Effector CD4-positive, alpha-beta T cell (primary cell): ENCODE results near the gene GPBP1.
"Not testable (repeated sequence)": the region's sequence is repeated elsewhere in the genome, so short reads cannot be mapped to it uniquely, and the experiment has no call there.

ENCODE experiments used
- DNase-seq: peaks from one replicate; pipeline ENCODE4 v3.0.0-alpha.2; 2020

Gene GPBP1

DNA sequence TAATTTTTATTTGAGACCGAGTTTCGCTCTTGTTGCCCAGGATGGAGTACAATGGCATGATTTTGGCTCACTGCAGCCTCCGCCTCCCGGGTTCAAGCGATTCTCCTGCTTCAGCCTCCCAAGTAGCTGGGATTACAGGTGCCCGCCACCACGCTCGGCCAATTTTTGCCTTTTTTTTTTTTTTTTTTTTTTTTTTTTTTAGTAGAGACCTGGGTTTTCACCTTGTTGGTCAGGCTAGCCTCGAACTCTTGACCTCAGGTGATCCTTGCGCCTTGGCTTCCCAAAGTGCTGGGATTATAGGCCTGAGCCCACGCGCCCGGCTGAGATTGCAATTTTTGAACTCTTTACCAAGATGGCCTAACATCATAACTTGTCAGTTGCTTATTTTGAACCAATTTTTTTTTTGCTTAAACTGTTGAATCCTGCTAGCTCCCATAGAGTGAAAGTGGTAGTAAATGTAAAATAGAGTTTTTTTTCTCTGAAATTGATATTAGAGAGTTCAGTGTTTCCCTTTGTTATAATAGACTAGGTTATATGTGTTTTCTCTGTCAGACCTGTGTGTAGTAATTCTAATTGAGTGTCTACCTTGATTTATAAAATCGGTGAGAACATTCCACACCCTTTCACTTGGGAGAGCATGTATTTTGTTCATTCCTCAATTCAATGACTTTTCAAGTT, 3.8 kb downstream of the GPBP1 start:
- no peak for DNase-seq

DNA sequence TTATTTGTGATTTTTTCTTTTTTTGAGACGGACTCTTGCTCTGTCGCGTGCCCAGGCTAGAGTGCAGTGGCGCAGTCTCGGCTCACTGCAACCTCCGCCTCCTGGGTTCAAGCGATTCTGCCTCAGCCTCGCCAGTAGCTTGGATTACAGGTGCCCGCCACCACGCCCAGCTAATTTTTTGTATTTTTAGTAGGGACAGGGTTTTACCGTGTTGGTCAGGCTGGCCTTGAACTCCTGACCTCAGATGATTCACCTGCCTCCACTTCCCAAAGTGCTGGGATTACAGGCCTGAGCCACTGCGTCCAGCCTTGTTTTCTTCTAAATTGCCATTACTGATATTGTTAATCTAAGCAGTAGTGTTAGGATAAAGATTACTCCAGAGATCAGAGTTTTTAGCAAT, 4.4 kb downstream of the GPBP1 start:
- not testable (repeated sequence) for DNase-seq

DNA sequence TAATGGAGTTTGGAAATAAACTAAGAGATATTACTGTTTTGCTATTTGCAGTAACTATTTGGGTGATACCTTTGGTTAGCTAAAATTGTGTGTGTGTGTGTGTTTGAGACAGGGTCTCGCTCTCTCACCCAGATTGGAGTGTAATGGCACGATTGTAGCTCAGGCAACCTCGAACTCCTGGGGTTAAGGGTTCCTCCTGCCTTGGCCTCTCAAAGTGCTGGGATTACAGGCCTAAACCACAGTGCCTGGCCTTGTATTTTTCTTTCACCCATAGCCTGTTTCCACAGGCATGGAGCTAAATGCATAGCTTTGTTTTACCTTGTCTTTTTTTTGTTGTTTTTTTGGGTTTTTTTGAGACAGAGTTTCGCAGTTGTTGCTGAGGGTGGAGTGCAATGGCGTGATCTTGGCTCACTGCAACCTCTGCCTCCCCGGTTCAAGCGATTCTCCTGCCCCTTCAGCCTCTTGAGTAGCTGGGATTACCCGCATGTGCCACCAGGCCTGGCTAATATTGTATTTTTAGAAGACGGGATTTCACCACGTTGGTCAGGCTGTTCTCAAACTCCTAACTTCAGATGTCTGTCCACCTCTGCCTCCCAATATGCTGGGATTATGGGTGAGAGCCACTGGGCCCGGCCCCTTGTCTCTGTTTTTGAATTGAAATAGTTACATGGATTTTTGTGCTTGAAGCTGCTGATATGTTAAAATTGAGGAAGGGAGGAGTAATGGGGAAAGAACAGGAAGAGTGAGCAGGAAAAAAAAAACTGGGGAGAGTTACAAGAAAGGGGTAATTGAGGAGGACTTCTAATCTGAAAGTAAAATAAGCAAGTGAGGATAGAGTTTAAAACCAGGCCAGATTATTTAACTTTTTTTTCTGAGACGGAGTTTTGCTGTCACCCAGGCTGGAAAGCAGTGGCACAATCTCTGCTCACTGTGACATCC, 5.7 kb downstream of the GPBP1 start:
- DNase-seq: no peak

DNA sequence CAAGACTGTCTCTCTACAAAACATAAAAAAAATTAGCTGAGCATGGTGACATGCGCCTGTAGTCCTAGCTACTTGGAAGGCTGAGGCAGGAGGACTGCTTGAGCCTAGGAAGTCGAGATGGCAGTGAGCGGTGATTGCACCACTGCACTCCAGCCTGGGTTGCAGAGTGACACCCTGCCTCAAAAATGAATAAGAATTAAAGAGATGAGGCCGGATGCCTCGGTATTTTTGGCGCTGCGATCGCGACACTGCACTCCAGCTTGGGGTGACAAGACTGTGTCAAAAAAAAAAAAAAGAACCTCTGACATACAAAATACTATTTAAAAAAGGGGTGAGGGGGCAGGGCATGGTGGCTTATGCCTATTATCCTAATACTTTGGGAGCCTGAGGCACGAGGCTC, 7.3 kb downstream of the GPBP1 start:
- no peak for DNase-seq

DNA sequence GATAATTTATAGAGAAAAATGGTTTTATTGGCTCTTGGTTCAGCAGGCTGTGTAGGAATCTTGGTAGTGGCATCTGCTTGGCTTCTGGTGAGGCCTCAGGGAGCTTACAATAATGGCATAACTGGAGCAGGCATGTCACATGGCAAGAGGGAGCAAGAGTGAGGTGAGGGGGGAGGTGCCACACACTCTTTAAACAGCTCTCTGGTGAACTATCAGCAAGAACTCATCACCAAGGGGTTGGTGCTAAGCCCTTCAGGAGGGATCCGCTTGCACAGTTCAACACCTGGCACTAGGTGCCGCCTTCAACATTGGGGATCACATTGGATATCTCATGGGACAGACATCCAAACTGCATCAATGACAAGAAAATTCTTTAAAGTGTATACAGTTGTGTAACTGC, 10.5 kb downstream of the GPBP1 start:
- no peak for DNase-seq

DNA sequence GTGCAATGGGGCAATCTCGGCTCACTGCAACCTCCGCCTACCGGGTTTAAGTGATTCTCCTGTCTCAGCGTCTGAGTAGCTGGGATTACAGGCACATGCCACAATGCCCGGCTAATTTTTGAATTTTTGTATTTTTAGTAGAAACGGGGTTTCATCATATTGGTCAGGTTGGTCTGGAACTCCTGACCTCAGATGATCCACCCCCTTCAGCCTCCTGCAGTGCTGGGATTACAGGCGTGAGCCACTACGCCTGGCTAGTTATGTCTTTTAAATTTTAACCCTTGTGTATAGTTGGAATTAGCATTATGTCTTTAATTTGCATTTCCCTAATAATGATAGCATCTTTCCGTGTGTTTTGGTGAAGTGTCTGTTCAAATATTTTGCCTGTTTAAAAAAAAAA, 11.5 kb downstream of the GPBP1 start:
- DNase-seq: no peak

DNA sequence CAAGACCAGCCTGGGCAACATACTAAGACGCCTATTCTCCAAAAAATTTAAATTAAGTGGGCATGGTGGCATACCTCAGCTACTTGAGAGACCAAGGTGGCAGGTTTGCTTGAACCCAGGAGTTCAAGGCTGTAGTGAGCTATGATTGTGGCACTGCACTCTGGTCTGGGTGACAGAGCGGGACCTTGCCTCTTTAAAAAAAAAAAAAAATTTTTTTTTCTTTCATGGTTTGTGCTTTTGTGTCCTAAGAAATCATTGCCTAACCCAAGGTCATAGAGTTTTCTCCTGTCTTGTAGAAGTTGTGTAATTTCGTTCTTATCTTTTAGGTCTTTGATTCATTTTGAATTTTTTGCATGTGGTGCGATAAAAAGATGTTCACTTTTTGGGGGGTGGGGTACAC, 12.3 kb downstream of the GPBP1 start:
- DNase-seq: no peak

DNA sequence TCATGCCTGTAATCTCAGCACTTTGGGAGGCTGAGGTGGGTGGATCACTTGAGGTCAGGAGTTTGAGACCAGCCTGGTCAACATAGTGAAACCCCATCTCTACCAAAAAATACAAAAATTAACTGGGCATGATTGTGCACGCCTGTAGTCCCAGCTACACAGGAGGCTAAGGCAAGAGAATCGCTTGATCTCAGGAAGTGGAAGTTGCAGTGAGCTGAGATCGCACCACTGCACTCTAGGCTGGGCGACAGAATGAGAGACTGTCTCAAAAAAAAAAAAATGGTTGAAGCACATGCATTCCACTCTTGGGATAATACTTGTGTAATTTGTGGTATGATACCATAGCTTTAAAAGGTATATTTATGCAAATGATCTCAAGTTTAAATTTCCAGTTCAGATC, 14.1 kb downstream of the GPBP1 start:
- not testable (repeated sequence) for DNase-seq

DNA sequence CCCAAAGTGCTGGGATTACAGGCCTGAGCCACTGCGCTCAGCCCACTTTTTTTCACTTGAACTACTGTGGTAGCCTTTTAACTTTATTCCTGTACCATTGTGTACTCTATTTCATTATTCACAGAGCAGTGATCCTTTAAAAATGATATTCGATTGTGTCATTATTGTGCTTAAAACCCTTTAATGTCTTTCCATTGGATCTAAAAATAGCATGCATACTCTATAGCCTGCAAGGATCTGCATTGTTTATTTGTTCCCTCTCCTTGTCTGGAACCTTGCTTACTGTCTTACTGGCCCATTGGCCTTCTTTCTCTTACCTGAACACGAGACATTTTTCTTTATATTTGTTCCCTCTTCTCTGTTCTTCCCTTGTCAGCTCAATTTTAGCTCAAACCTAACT, 15.7 kb downstream of the GPBP1 start:
- DNase-seq: no peak

DNA sequence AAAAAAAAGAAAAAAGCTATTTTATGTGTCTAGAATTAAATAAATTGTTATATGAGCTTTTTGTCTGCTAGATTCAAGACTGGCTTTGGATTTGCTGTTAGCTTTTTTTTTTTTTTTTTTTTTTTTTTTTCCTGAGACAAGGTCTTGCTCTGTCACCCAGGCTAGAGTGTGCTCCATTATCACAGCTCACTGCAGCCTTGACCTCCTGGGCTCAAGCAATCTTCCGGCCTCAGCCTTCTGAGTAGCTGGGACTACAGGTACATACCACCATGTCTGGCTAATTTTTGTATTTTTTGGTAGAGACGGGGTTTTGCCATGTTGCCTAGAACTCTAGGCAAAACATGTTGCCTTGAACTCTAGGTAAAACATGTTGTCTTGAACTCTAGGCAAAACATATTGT, 16.7 kb downstream of the GPBP1 start:
- no peak for DNase-seq

DNA sequence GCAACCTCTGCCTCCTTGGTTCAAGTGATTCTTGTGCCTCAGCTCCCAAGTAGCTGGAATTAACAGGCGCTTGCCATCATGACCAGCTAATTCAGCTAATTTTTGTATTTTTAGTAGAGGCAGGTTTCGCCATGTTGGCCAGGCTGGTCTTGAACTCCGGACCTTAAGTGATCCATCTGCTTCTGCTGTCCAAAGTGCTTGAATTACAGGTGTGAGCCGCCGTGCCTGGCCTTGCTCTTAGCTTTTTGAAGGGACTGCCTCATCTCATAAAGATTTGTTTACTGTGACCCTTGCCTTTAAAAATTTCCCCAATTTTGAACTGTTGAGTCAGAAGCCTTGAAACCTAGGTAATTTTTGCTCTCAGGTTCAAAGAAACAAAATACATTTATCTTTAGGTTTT, 17.3 kb downstream of the GPBP1 start:
- DNase-seq: no peak

DNA sequence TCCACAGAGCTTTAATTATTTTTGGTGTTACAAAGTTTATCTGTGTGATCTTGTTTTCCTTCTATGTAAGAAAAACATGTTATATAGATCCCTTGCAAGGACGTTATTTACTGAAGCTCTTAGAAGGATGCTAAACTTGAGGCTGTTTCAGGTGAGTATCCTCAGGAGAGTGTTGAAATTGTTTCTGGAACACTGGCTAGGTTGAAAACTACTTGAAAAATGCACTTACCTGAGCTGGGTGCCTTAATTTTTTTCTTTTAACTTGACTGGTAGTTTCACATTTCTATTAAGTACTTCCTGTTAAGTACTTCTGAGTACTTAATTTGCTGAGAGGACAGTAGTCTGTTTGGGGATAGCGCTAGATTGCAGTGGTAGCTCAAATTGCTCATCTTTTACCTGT, 18.1 kb downstream of the GPBP1 start:
- DNase-seq: no peak

DNA sequence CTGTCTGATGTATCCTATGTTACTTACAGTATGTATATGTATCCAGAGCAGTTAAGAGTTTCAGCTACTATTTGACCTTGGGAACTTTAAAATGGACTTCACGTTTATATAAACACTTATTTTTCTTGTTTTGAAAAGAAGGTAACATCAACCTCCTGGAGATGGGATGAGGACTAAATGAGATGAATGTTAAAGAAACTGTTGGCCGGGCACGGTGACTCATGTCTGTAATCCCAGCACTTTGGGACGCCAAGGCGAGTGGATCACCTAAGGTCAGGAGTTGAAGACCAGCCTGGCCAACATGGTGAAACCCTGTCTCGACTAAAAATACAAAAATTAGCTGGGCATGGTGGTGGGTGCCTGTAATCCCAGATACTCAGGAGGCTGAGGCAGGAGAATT, 19.0 kb downstream of the GPBP1 start:
- not testable (repeated sequence) for DNase-seq

DNA sequence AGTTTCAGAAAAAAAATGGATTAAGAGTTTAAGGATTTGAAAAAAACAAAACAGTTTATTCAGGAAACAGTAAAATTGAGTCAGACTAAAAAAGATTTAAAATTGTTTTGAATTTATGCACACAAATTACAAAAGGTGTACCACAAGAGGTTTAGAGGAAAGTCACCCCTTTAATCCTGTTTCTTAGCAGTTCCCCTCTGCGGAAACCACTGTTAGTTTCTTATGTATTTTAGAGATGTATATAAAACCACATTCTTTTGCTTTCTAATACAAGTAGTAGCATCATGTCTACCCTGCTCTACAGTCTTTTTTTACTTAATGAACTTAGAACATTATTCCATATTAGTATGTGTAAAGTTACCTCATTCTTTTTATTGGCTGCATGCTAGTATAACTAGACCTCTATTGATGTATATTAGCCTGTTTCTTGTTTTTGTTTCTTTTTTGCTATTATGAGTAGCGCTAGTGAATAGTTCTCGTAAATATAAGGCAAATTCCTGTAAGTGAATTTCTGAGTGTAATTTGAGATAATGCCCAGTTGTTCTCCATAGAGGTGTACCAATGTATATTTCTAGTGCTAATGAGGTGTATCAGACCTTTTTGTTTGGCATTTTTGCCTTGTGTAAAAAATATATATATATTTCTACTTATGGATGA, 20.0 kb downstream of the GPBP1 start:
- no peak for DNase-seq

DNA sequence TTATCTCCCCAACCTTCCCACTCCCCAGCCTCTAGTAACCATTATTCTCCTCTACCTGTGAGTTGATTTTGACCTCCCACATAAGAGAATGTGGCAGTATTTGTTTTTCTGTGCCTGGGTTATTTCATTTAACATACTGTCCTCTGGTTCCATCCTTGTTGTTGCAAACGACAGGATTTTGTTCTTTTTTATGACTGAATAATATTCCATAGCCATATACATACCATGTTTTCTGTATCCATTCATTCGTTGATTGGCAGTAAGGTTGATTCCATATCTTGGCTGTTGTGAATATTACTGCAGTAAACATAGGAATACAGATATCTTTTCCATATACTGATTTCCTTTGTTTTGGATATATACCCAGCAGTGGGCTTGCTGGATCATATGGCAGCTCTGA, 20.8 kb downstream of the GPBP1 start:
- no peak for DNase-seq

DNA sequence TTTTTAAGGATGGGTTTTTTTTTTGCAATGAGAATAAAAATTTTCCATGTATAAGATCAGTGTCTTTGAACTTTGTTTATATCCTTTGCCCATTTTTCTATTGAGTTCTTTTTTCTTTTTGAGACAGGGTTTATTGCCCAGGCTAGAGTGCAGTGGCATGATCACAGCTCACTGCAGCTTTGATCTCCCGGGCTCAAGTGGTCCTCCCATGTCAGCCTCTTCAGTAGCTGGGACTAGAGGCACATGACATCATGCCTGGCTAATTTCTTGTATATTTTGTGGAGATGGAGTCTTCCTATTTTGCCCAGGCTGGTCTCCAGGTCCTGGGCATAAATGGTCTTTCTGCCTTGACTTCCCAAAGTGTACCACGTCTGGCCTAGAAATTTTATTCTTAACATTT, 21.2 kb downstream of the GPBP1 start:
- DNase-seq: no peak

DNA sequence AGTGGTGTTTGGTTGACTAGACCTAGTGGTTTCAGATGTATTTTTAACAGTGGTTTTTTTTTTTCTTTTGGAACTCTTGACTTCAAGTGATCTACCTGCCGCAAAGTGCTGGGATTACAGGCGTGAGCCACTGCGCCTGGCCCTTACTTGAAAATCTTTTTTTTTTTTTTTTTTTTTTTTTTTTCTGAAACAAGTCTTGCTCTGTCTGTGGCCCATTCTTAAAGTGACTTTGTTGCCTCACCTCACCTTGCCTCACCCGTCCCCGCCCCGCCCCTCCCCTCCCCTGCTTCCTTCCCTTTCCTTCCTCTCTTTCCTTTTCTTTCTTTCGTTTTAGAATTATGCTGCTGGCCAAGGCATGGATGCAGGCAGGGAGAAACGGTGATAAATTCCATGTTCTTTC, 26.0 kb downstream of the GPBP1 start:
- no peak for DNase-seq

DNA sequence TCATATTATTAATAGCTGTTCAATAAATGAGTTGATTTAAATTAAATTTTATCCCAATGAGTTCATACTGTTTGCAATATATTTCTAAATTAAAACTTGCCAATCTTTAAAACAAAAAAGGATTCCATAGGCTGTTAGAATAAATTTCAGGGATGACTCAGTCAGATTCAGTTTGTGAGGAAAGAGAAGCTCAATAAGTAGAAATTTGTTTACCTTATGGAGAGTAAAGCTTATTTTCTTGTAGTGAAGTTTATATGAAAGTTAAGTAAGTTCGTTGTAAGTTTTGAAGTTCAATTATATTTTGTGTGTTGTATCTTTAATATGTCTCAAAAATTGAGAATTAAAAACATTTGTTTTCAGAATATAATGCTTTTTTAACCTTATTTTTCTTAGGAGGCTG, 29.0 kb downstream of the GPBP1 start:
- no peak for DNase-seq

DNA sequence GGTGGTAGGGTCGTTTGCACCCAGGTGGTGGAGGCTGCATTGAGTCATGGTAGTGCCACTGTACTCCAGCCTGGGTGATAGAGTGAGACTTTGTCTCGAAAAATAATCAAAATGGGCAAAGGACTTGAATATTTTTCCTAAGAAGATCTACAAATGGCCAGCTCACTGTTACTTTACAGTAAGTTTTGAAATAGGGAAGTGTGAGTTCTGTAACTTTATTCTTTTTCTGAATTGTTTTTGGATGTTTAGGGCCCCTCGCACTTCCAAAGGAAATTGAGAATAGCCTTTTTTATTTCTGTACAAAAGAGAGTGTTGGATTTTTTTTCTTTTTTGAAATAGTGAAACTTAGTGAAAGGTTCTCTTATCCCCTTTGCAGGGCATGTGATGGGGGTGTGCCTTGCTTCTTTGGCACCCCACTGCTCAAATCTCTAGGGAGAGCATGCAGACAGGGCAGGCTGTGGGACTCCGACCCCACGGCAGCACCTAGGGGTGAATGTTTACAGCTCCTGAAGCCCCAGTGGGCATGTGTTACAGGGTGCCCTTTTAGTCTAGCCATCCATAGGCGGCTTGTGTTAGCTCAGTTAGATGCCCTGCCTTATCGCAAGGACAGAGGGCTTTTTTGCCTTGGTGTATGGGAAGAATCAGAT, 33.3 kb downstream of the GPBP1 start:
- no peak for DNase-seq

DNA sequence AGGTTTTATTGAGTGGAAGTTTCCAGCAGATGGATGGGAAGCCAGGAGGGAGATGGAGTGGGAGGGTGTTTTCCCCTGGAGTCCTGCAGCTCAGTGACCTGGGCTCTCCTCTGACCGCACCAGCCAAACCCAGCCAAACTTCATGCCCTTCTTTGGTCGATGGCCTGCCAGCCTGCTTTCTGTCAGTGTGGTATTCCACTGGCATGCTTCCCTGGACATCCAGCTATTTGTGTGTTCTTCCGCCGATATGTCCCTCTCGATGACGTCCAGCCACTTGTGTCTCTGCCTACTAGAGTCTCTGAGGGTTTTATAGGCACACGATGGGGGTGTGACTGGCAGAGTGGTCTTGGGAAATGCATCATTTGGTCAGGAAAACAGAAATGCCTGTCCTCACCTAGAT, 33.8 kb downstream of the GPBP1 start:
- no peak for DNase-seq

DNA sequence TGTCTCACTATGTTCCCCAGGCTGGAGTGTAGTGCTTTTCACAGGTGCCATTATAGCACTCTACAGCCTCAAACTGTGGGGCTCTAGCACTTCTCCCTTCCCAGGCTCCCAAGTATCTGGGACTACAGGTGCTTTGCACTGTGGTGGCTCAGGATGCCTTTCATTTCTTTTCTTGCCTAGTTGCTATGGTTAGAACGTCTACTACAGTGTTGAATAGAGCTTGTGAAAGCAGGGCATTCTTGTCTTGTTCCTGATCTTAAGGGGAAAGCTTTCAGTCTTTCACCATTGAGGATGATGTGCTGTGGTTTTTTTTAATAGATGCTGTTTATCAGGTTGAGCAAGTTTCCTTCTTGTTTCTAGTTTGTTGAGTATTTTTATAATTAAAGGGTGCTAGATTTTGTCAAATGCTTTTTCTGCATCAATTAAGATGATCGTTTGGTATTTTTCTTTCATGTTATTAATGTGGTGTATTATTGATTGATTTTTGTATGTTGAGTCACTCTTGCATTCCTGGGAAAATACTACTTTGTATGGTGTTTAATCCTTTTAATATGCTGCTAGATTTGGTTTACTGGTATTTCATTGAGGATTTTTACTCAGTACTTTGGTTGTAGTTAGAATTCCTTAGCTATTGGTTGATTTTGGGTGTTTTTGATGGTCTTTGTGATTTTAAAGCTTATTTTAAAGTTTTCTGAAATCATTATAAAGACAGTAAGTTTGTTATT, 35.6 kb downstream of the GPBP1 start:
- no peak for DNase-seq

DNA sequence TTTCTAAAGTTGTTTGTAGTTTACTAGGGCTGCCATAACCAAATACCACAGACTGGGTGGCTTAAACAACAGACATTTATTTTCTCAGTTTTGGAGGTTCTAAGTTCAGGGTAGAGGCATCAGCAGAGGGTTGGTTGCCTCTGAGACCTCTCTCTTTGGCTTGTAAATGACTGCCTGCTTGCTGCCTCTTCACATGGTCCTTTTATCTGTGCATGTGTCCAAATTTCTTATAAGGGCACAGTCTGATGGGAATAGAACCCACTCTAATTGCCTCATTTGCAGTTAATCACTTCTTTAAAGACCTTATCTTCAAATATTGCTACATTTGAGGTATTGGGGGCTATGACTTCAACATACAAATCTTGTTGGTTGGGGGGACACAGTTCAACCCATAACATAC, 36.8 kb downstream of the GPBP1 start:
- DNase-seq: no peak

DNA sequence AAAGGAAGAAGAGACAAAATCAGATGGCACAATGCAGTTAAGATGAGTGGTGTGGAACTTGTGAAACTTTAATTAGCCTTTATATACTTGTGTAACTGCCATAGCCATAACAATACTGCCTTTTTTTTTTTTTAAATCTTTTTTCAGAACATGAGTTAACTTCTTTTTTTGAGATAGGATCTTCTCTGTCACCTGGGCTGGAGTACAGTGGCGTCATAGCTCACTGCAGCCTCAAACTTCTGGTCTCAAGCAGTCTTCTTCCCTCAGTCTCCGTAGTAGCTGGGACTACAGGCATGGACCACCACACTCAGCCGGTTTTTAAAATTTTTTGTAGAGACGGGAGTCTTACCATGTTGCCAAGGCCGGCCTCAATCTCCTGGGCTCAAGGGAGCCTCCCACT, 37.2 kb downstream of the GPBP1 start:
- no peak for DNase-seq
